ENCODE results near the gene GDPD5. TPM values are rescaled to one million over a fixed set of nuclear protein-coding genes. Genes with fewer than 3 reads are reported as not detected.

GDPD5 gene
- total RNA-seq, 2 experiments from 2014 or later, result 13.3 to 13.5 TPM

DNA sequence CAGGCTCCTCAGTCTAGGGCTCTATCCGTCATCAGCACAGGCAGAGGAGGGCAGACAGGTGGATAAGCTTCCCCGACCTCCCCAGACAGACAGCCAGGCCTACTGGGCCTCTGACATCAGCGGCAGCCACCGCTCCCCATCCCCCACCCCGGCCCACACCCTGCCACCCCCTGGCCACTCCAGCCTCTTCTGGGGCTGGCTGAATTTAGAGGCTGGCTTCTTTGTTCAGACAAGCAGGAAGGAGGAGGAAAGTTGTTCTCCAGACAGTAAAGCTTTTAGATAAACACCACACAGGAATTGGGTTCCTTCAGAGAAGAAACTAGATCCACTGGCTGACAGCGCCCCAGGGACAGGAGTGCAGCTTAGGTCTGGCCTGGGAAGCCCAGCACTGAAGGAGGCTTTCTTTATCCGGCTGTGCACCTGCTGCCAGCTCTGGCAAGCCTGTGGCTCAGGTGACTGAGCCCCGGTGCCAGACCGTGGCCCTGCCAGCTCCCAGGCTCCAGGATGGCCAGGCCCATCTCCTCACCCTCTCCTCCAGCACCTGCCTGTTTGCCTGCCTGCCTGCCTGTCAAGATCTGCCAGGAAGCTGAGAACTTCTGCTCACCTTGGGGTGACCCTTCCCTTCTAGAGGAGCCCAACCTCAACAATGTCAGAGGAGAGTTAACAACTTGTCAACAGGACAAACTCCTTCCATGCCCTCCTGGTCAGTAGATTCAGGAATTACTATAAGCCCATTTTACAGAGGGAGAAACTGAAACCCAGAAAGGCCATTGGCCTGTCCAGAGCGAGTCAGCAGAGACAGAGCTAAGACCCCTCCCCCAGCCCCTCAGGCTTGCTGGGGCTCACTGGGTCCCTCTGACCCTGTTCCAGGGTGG, 48.8 kb downstream of the GDPD5 start:
- Mint-ChIP-seq H3K9me3 (no peaks in the 10 kb centered on the region), H3K27ac (no peak overlapping the region), H3K36me3 (ENCODE audit: low read depth) (no peaks in the 10 kb centered on the region), H3K27me3 (ENCODE audit: low read depth) (no peaks in the 10 kb centered on the region), H3K4me3 (no peak overlapping the region), H3K4me1 (ENCODE audit: low read depth) (peaks cover 16% of the 10 kb centered on the region)
- intact Hi-C loops (cut with micrococcal nuclease), result no loop called here
- no peak for DNase-seq
- CTCF ChIA-PET, result interaction anchor here (0.9 to 1.6 kb wide), 2 partner anchors 31 to 246 kb away, joined by 3 to 11 read pairs; no protein-coding TSS in a partner anchor

DNA sequence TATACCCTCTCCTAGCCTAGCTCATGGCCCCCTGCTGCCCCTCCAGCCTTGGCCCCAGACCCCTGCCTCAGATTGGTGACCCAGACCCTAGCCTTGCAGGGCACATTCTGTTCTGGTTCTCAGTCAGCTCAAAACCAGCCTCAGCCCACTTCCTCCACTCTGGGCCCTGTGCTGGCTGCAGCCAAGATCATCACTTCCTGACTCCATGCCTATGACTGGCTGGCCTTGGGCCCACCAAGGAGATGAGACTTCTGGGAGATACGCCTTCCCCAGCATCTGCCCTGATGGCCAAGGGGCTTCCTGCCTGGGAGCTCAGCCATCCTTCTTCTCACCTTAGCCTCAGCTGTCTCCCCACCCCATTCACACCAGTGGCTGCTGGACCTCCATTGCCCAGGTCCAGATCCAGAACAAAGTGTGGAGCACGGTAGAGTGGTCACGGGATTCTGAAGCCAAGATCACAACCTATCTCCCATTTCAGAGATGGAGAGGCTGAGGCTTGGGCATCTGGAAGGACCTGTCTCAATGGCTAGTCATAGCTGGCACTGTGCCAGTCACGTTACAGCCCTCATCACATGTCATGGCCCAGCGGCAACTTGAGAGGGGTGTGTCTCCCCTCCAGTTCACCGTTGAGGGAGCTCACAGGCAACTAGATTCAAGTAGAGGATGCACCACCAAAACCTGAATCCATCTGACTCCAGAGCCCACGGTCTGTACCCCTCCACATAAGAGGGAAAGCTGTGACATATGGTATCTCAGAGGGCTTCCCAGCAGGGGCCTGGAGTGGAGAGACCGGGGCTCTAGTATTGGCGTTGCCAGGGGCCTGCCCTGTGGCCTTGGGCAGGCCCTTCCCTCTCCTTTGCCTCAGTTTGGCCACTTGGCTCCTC, 49.7 kb downstream of the GDPD5 start:
- CTCF ChIA-PET, result interaction anchor here (0.7 to 1.6 kb wide), 6 partner anchors 25 to 247 kb away, joined by 3 to 11 read pairs (median 4); partner anchors contain the start of gene GDPD5
- H3K4me3 Mint-ChIP-seq, result no peak overlapping the region
- intact Hi-C loops (cut with micrococcal nuclease), result no loop called here

DNA sequence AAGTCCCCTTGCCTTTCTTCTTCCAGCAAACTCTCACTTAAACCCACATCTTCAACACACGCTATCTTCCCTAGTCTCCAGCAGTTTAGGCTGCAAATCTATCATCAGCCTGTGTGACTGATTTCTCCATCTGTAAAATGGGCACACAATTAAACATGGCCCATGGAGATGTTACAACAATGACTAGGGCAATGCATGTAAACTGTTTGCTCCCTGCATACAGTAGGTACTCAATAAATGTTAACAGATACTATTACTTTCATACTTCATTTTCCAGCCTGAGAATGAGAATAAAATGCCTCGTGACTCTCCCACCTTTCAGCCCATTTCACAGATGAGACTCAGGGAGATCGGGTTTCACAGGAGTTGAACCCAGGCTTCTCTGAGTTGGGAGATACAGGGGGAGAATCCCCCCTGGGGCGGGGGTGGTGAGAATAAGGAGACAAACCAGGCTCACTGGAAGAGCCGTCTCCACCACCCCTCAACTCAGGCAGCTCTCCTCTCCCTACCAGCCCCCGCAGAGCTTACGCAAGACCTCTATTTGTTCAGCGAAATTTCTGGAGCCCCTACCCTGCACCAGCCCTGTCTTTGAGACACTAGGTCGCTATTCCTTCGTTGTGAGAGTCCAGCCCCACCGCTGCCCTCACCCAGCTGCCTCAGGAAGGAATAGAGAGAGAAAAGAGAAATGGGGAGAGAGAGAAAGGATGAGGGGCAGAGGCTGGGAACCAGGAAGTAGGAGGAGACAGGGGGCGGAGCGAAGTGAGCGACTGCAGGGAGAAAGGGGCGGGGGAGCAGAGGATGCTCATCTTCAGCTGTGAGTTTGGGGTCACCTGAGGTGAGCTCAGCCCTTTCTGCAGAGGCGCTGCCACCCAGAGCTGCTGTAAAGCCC, 50.6 kb downstream of the GDPD5 start:
- peaks cover 16% of the 10 kb centered on the region for H3K4me1 Mint-ChIP-seq (ENCODE audit: low read depth)
- intact Hi-C loops (cut with micrococcal nuclease), result no loop called here
- DNase-seq, result peak; percentile 81
- no peaks in the 10 kb centered on the region for H3K9me3 Mint-ChIP-seq
- peak overlapping the region; percentile 83 for H3K27ac Mint-ChIP-seq
- peak overlapping the region; percentile 17 for H3K4me3 Mint-ChIP-seq
- H3K27me3 Mint-ChIP-seq (ENCODE audit: low read depth), result no peaks in the 10 kb centered on the region
- H3K36me3 Mint-ChIP-seq (ENCODE audit: low read depth), result no peaks in the 10 kb centered on the region
- CTCF ChIA-PET, result interaction anchor here (0.7 to 1.6 kb wide), 5 partner anchors 24 to 58 kb away, joined by 3 to 11 read pairs (median 5); partner anchors contain the start of gene GDPD5

More for the DNA sequence above, 49.7 kb downstream of the GDPD5 start:
- DNase-seq, result peak; percentile 50
- Mint-ChIP-seq H3K36me3 (ENCODE audit: low read depth) (no peaks in the 10 kb centered on the region), H3K4me1 (ENCODE audit: low read depth) (peaks cover 16% of the 10 kb centered on the region), H3K27ac (peak overlapping the region; percentile 83), H3K9me3 (no peaks in the 10 kb centered on the region), H3K27me3 (ENCODE audit: low read depth) (no peaks in the 10 kb centered on the region)

DNA sequence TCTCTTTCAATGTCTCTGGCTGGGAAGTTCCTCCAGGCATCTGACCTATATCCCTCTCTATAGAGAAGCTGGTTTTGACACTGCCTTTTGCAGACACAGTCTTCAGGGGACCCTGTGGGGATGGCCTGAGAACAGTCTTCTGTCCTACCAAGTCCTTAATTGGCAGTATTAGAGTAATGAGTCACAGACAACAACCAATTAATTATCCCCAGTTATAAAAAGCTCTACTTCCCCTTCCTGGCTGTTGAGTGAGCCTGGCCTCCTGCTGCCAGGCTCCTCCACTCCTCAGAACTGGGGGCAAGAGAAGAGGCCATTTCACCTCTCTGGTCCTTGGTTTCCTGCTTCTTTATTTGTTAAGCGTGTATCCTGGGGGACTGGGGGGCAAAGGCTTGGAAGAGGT, 51.5 kb downstream of the GDPD5 start:
- H3K4me3 Mint-ChIP-seq, result no peak overlapping the region
- no peaks in the 10 kb centered on the region for H3K27me3 Mint-ChIP-seq (ENCODE audit: low read depth)
- intact Hi-C loops (cut with micrococcal nuclease), result no loop called here
- CTCF ChIA-PET, result no interaction called here
- no peak for DNase-seq
- H3K4me1 Mint-ChIP-seq (ENCODE audit: low read depth), result peaks cover 16% of the 10 kb centered on the region
- H3K36me3 Mint-ChIP-seq (ENCODE audit: low read depth), result no peaks in the 10 kb centered on the region
- H3K27ac Mint-ChIP-seq, result no peak overlapping the region
- H3K9me3 Mint-ChIP-seq, result no peaks in the 10 kb centered on the region

DNA sequence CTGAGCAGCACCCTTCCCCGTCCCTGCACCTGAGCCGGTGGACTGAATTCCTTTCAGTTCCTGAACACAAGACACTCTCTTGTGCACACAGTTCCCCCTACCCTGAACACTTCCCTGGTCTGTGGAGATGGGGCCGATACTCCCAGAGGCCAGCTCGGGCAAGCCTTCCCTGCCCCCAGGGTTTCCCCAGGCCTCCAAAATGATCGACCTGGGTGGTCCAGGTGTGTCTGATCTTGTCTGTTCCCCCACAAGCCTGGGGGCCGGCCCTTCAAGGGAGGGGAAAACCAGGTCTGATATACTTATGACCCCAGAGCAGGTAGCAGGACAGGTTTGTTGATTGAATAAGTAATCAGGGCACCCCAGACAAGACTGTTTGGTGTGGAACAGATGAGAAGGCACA, 52.1 kb downstream of the GDPD5 start:
- Mint-ChIP-seq H3K36me3 (ENCODE audit: low read depth) (no peaks in the 10 kb centered on the region), H3K27ac (no peak overlapping the region), H3K4me1 (ENCODE audit: low read depth) (peaks cover 16% of the 10 kb centered on the region), H3K9me3 (no peaks in the 10 kb centered on the region), H3K27me3 (ENCODE audit: low read depth) (no peaks in the 10 kb centered on the region), H3K4me3 (no peak overlapping the region)
- CTCF ChIA-PET, result no interaction called here
- no peak for DNase-seq
- intact Hi-C loops (cut with micrococcal nuclease), result no loop called here

DNA sequence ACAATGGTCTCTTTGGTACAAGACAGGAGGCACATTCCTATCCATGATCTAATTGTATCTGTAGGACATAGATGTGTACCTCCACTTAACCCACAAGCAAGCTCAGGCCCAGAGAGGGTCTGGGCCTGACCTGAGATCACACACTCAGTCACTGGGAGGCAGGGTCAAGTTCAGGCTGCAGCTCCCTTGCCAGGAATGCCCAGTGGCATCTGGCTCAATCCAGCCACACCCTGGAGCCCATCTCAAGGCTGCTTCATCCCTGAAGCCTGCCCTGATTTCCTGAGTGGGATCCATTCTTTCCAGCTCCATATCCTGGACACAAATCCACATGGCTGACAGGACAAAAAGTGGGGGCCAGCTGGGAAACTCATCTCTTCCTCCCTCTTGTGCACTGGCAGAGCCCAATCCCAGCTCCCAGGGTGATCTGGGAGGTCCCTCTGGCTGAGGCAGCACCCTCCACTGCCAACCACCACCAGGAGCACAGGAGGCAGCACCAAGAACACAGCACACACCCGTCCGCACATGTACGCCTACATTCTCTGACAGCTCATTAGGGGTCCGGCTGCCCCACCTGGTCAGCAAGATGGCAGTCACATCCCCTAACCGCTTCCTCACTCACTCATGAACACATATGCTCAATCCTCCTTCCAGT, 53.5 kb downstream of the GDPD5 start:
- H3K4me1 Mint-ChIP-seq (ENCODE audit: low read depth), result peaks cover 16% of the 10 kb centered on the region
- no peak overlapping the region for H3K27ac Mint-ChIP-seq
- H3K4me3 Mint-ChIP-seq, result no peak overlapping the region
- CTCF ChIA-PET, result interaction anchor here (1.0 kb wide), 1 partner anchor 20 kb away, joined by 4 read pairs; no protein-coding TSS in a partner anchor
- H3K36me3 Mint-ChIP-seq (ENCODE audit: low read depth), result no peaks in the 10 kb centered on the region
- intact Hi-C loops (cut with micrococcal nuclease), result no loop called here
- H3K9me3 Mint-ChIP-seq, result no peaks in the 10 kb centered on the region
- DNase-seq, result no peak
- H3K27me3 Mint-ChIP-seq (ENCODE audit: low read depth), result no peaks in the 10 kb centered on the region

DNA sequence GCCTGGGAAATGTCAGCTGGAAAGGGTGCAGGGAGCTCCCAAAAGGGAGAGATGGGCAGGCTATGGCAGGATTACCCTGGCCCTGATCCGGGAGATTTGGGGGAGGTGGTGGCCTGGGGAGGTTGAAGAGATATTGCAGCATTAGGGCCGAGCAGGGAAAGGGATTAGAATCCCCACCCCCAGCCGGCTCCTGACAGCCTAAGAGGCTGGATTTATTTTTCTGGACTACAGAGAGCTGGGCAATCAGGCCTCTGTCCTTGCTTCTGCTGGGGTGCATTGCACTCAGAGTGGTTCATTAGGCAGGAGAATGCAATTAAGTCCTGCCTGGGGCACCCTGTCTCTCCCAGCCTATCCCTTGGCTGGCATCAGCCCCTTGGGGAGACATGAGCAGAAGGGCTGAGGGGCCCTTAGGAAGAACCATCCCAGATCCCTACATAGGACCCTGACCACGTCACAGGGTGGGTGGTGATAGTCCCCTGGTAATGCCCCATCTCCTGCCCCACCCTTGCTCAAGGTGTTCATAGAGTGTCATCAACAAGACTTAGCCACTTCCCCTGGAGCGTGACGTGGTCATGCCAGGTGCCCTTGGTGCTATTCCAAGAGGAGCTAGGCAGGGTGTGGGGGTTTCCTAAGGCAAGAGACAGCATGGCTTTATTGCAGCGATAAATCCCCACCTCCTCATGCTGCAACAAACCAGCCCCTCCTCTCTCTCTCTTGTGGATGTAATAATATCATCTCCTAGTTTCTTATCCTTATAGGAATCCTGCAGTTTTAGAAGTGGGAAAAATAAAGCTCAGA, 54.4 kb downstream of the GDPD5 start:
- H3K27ac Mint-ChIP-seq, result no peak overlapping the region
- CTCF ChIA-PET, result interaction anchor here (1.0 kb wide), 1 partner anchor 21 kb away, joined by 4 read pairs; no protein-coding TSS in a partner anchor

DNA sequence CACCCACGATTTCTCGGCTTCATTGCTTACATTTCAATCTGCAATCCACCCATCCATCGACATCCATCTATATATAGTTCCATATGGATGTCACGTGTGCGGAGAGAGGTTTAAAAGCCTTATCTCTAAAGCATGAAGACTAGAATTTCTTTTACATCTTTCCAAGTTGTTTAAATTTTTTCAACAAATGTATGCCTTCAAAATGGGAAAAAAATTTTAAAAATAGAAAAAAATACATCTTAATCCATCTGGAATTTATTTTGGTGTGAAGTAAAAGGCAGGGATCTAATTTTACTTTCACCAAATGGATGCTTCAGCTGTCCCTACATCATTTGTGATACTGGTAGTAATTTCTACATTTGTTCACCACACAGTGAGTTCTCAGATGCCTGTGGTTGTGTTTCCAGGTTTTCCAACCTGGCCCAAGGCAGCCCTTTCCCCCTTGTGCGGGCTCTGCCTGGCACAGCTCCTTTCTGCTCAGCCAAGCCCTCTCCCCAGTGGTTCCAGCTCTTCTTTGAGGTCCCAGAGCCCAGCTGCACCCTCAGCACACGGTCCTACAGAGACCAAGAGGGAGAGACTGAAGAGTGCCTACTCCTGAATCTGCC, 55.2 kb downstream of the GDPD5 start:
- H3K27me3 Mint-ChIP-seq (ENCODE audit: low read depth), result no peaks in the 10 kb centered on the region
- no peak for DNase-seq
- H3K4me1 Mint-ChIP-seq (ENCODE audit: low read depth), result peaks cover 8% of the 10 kb centered on the region
- H3K27ac Mint-ChIP-seq, result no peak overlapping the region
- H3K36me3 Mint-ChIP-seq (ENCODE audit: low read depth), result no peaks in the 10 kb centered on the region
- H3K9me3 Mint-ChIP-seq, result no peaks in the 10 kb centered on the region
- CTCF ChIA-PET, result no interaction called here
- no peak overlapping the region for H3K4me3 Mint-ChIP-seq
- intact Hi-C loops (cut with micrococcal nuclease), result no loop called here

More for the DNA sequence above, 54.4 kb downstream of the GDPD5 start:
- H3K4me1 Mint-ChIP-seq (ENCODE audit: low read depth), result peaks cover 16% of the 10 kb centered on the region
- H3K36me3 Mint-ChIP-seq (ENCODE audit: low read depth), result no peaks in the 10 kb centered on the region
- no peaks in the 10 kb centered on the region for H3K27me3 Mint-ChIP-seq (ENCODE audit: low read depth)
- no peak for DNase-seq
- no peaks in the 10 kb centered on the region for H3K9me3 Mint-ChIP-seq
- intact Hi-C loops (cut with micrococcal nuclease), result no loop called here
- no peak overlapping the region for H3K4me3 Mint-ChIP-seq

DNA sequence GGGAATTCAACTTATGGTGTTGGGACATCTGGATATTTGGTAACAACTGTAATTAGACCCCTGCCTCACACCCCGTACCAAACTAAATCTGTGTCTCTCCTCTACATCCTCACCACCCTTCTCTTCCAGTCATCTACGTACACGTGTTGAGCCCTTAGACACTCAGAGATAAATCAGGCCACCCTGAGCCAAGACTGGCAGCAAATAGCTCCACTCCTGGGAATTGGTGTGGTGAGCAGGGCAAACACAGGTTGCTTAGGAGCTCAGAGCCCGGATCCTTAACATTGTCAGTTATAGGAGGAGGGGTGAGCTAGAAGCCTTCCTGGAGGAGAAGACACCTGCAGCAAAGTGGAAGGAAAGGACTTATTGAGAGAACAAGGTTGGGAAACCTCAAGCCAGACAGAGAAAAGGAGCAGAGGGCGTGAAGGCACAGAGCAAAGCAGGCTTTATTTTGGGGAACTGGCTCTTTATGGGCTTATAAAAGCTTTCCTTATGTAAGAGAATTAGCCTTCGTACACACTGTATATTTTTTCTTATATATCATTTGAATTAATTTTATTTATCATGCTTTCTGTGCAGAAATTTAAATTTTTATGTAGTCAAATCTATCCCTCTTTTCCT, 55.8 kb downstream of the GDPD5 start:
- Mint-ChIP-seq H3K36me3 (ENCODE audit: low read depth) (no peaks in the 10 kb centered on the region), H3K4me1 (ENCODE audit: low read depth) (peaks cover 2% of the 10 kb centered on the region), H3K4me3 (no peak overlapping the region), H3K9me3 (no peaks in the 10 kb centered on the region), H3K27ac (no peak overlapping the region), H3K27me3 (ENCODE audit: low read depth) (no peaks in the 10 kb centered on the region)
- CTCF ChIA-PET, result interaction anchor here (0.5 kb wide), 1 partner anchor 64 kb away, joined by 3 read pairs; no protein-coding TSS in a partner anchor
- intact Hi-C loops (cut with micrococcal nuclease), result no loop called here
- no peak for DNase-seq

DNA sequence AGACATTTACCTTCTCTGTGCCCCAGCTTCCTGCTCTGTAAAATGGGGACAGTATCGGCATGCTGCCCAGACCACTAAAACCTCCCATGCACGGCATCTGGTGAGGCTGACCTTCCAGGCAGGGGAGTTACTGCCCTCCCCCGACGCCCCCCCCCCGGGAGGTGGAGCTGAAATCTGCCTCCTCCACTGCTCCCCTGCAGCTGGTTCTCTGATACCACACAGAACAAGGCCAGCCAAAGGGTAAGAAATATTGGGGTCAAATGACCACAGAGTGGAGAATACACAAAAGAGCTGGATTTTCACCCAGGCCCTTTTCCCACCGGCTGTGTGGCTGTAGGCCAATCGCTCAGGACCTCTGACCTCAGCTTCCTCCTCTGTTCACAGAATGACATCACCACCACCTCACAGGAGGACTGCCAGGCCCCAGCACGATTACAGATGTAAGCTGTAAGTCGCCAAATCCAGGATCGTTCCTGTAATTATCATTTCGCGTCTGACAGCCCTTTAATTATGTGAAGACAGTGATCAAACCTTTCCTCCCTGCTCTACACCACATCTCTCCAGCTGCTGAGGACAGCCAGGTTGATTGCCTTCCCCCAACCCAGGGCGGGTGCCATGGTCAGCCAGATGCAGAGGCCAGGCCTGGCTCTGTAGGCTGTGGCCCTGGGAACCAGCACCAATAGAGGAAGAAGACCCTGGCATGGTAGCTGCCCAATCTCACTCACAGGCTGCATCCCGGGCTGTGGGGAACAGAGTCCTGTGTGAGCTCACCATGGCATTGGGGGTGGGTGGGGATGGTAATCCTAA, 57.0 kb downstream of the GDPD5 start:
- CTCF ChIA-PET, result no interaction called here
- Mint-ChIP-seq H3K36me3 (ENCODE audit: low read depth) (no peaks in the 10 kb centered on the region), H3K9me3 (no peaks in the 10 kb centered on the region), H3K4me3 (no peak overlapping the region), H3K27me3 (ENCODE audit: low read depth) (no peaks in the 10 kb centered on the region), H3K4me1 (ENCODE audit: low read depth) (no peaks in the 10 kb centered on the region), H3K27ac (no peak overlapping the region)
- intact Hi-C loops (cut with micrococcal nuclease), result no loop called here
- DNase-seq, result no peak

Measured in activated naive CD4-positive, alpha-beta T cell treated with anti-CD3 and anti-CD28 coated beads for 36 hours (primary cell).